GM08714 (cell line): ENCODE results near the gene PXMP4.

Experiments
- H3K4me3 ChIP-seq: fragments of 200-500 bp; sonication (Bioruptor generic); 2 replicates; pipeline ENCODE4 v1.5.1; 2014; ENCODE audit warnings: mild to moderate bottlenecking, low read length, inconsistent platforms
- ZNF274 ChIP-seq: IDR thresholded peaks from 2 replicates; pipeline ENCODE4 v1.6.1; 2012; ENCODE audit warnings: mild to moderate bottlenecking, low read depth, low read length

The PXMP4 gene

DNA sequence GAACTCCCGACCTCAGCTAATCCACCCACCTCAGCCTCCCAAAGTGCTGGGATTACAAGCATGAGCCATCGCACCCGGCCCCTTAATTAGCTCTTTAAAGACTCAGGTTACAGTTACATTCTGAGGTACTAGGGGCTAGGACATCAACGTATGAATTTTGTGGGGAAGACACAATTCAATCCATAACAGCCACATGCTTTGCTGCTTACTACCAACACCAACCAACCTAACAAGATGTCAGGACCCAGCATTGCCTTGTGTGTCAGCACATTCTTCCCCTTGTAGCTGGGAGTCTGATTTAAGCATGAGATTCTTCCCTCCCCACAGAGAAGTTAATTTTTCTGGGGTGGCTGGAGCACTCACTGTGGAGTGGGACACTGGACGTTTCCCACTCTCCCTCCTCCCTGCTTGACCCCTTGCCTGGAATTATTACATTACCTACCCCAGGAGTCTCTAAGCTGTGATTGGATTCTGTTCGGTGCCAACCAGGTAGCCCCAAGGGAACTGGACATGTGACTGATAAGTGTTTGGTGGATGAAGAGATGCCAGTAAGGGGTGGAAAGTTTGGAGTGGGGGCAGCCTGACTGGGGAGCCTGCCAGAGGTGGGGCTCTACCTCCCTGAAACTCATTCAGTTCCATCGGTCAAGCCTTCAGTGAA lies 5.6 kb upstream of the PXMP4 start:
- H3K4me3 ChIP-seq, result no peak overlapping the region
- TF ChIP-seq ZNF274, result no peak

GRCh38 chr20:33724439-33725094 lies 4.5 kb upstream of the PXMP4 start:
- H3K4me3 ChIP-seq, result no peak overlapping the region
- no peak for TF ChIP-seq ZNF274

GRCh38 chr20:33721391-33722140 lies 1.5 kb upstream of the PXMP4 start:
- H3K4me3 ChIP-seq, result no peak overlapping the region
- no peak for TF ChIP-seq ZNF274

DNA sequence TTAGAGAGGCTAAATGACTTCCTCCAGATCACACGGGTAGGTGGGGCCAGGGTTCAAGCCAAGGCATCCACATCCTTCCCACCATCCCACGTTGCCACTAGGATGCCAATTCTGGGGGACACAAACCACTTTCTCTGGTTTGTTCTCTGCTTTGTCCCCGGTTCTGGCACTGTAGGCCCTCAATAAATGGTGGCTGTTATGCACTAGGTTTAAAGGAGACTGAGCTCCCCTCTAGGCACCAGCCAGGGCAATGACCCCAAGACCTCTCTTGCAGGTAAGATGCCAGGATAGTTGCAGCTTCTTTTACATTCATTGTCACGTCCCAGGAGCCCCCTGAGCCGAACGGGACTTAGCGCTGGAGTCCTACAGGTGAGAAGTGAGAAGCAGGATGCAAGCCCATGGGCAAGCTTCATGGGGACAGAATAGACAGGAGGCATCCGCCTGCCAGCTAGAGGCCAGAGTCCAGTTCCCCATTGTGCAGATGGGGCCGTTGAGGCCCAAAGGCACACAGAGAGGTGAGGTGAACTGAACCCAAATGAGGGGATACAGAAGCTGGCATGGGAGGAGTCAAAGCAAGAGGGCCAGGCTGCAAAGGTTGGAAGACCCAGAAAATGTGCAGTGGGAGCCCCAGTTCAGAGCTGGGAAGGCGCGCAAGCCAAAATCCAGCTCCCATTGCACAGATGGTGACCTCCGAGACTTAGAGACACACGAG lies 677 bp downstream of the PXMP4 start:
- TF ChIP-seq ZNF274, result no peak
- peak overlapping the region; percentile 67; the same call in 1 of the 2 replicates for H3K4me3 ChIP-seq

GRCh38 chr20:33716498-33716897 lies 3.6 kb downstream of the PXMP4 start:
- H3K4me3 ChIP-seq, result no peak overlapping the region
- no peak for TF ChIP-seq ZNF274

GRCh38 chr20:33713865-33714367 lies 6.2 kb downstream of the PXMP4 start:
- TF ChIP-seq ZNF274, result no peak

GRCh38 chr20:33711446-33711738 lies 8.7 kb downstream of the PXMP4 start:
- no peak overlapping the region for H3K4me3 ChIP-seq
- TF ChIP-seq ZNF274, result no peak

More at GRCh38 chr20:33713865-33714367, 6.2 kb downstream of the PXMP4 start:
- H3K4me3 ChIP-seq, result no peak overlapping the region

GRCh38 chr20:33710681-33711445 lies 9.2 kb downstream of the PXMP4 start:
- H3K4me3 ChIP-seq, result no peak overlapping the region
- no peak for TF ChIP-seq ZNF274

- no peak overlapping the region for H3K4me3 ChIP-seq
- TF ChIP-seq ZNF274, result no peak
Observed at GRCh38 chr20:33709905-33710541, 10.1 kb downstream of the PXMP4 start.

GRCh38 chr20:33709398-33709797 lies 10.7 kb downstream of the PXMP4 start:
- no peak for TF ChIP-seq ZNF274
- H3K4me3 ChIP-seq, result no peak overlapping the region

- no peak for TF ChIP-seq ZNF274
- H3K4me3 ChIP-seq, result no peak overlapping the region
Observed at GRCh38 chr20:33707668-33708067, 12.4 kb downstream of the PXMP4 start.

GRCh38 chr20:33704197-33704924 lies 15.7 kb downstream of the PXMP4 start:
- no peak overlapping the region for H3K4me3 ChIP-seq
- TF ChIP-seq ZNF274, result no peak
